Fibroblast of villous mesenchyme (primary cell): Measurements from ENCODE around the gene PARD6G. TPM values are rescaled to one million over a fixed set of nuclear protein-coding genes. Genes with fewer than 3 reads are reported as not detected.

Experiments
- DNase-seq: peaks from one replicate; pipeline ENCODE4 v3.0.0-alpha.2; 2010; ENCODE audit warnings: low read depth
- H3K4me3 ChIP-seq: 2 replicates; pipeline ENCODE4 v1.5.1; 2011; ENCODE audit warnings: low read depth, mild to moderate bottlenecking, low read length
- total RNA-seq: library from RNA; depleted of rRNA; stranded (reverse); fragments of >200 nt; gene quantifications from 2 replicates; pipeline ENCODE4 v1.2.3, GENCODE V29; 2012
- TF ChIP-seq, protein P1 (sequence below): IDR thresholded peaks from 2 replicates; pipeline ENCODE4 v1.5.1; 2012; ENCODE audit warnings: low read depth, mild to moderate bottlenecking, low read length; ENCODE audit not compliant: insufficient read depth

The PARD6G gene
- total RNA-seq, 1 donor = 1.7 TPM

DNA sequence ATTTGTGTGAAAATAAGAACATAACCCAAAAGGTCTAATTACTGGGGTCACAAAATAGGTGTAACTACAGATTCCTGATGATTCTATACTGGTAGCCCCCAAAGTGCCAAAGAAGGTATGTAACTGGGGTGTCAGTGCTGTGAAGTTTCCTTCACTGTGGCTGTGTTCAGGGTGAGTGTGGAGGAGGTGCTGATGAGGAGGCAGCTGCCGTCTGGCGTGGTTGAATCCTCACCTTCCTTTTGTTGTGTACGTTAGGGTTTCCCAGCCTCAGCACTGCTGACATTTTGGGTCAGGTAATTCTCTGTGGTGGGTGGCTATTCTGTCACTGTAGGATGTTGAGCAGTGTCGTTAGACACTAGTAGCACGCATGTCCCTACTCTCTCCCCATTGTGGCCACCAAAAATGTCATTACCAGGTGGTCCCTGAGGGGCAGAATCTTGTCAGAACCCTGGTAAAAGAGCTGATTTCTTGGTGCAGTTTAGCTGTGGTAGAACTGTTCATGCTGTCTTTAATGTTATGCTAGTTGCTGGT is 106.8 kb downstream of the PARD6G start:
- TF ChIP-seq, protein P1, sequence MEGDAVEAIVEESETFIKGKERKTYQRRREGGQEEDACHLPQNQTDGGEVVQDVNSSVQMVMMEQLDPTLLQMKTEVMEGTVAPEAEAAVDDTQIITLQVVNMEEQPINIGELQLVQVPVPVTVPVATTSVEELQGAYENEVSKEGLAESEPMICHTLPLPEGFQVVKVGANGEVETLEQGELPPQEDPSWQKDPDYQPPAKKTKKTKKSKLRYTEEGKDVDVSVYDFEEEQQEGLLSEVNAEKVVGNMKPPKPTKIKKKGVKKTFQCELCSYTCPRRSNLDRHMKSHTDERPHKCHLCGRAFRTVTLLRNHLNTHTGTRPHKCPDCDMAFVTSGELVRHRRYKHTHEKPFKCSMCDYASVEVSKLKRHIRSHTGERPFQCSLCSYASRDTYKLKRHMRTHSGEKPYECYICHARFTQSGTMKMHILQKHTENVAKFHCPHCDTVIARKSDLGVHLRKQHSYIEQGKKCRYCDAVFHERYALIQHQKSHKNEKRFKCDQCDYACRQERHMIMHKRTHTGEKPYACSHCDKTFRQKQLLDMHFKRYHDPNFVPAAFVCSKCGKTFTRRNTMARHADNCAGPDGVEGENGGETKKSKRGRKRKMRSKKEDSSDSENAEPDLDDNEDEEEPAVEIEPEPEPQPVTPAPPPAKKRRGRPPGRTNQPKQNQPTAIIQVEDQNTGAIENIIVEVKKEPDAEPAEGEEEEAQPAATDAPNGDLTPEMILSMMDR = no peak

DNA sequence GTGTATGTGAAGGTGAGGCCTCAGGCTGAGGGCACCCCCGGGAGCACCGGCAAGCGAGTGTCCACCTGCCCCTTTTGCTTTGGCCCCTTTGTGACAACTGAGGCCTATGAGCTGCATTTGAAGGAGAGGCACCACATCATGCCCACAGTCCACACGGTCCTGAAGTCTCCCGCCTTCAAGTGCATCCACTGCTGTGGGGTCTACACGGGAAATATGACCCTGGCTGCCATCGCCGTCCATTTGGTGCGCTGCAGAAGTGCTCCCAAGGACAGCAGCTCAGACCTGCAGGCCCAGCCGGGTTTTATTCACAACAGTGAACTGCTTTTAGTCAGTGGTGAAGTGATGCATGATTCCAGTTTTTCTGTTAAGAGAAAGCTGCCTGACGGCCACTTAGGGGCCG is 109.3 kb downstream of the PARD6G start:
- TF ChIP-seq, protein P1 = no peak
- H3K4me3 ChIP-seq = no peak overlapping the region
- no peak for DNase-seq

More for the DNA sequence above, 106.8 kb downstream of the PARD6G start:
- no peak for DNase-seq
- H3K4me3 ChIP-seq = no peak overlapping the region

DNA sequence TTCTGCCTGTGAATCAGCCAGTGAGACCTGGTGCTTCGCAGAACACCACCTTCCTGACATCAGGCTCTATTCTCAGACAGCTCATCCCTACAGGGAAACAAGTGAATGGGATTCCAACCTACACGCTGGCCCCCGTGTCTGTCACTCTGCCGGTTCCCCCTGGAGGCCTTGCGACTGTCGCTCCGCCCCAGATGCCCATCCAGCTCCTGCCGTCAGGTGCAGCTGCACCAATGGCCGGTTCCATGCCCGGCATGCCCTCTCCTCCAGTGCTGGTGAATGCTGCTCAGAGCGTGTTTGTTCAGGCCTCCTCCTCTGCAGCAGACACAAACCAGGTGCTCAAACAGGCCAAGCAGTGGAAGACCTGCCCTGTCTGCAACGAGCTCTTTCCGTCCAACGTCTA is 110.2 kb downstream of the PARD6G start:
- H3K4me3 ChIP-seq = no peak overlapping the region
- TF ChIP-seq, protein P1 = no peak
- DNase-seq = no peak

DNA sequence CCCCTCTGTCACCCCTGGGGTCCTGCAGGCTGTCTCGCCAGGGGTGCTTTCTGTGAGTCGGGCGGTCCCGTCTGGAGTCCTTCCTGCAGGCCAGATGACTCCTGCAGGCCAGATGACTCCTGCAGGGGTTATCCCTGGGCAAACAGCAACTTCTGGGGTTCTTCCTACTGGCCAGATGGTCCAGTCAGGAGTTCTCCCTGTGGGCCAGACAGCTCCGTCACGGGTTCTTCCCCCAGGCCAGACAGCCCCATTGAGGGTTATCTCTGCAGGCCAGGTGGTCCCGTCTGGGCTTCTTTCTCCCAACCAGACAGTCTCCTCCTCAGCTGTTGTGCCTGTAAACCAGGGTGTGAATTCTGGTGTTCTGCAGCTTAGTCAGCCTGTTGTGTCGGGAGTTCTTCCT is 110.6 kb downstream of the PARD6G start:
- TF ChIP-seq, protein P1 = no peak
- H3K4me3 ChIP-seq = no peak overlapping the region
- no peak for DNase-seq

DNA sequence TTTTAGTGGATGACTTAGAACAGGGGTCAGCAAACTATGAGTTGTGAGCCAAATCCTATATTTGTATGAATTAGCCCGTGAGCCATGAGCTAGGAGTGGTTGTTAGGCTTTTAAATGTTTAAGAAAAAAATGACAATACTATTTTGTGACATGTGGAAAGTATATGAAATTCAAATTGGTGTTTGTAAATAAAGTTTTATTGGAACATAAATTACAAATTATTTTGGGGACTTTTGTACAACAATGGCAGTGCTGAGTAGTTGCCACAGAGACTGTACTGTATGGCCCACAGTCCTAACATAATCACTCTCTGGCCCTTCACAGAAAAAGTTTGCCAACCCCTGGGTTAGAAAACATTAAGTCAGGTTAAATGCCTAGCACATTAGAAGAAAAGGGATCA is 112.2 kb downstream of the PARD6G start:
- H3K4me3 ChIP-seq = no peak overlapping the region
- TF ChIP-seq, protein P1 = no peak
- no peak for DNase-seq

DNA sequence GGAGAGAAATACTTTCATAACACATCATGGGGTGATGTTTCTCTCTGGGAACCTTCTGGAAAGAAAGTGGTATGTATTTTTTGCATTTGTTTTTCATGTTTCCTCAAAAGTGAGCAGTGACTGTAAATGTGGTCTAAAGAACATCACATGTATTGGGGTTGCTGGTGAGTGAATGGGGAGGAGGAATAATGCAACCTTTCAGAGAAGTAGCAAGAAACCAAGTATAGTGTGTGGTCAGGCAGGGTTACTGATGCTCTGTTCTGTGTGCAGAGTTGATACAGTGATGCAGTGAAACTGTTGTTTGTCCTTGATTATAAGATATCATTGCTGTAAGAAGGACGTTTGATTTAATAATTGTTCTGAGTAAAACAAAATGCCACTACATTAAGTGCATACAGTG is 114.2 kb downstream of the PARD6G start:
- TF ChIP-seq, protein P1 = no peak
- DNase-seq = no peak
- no peak overlapping the region for H3K4me3 ChIP-seq

DNA sequence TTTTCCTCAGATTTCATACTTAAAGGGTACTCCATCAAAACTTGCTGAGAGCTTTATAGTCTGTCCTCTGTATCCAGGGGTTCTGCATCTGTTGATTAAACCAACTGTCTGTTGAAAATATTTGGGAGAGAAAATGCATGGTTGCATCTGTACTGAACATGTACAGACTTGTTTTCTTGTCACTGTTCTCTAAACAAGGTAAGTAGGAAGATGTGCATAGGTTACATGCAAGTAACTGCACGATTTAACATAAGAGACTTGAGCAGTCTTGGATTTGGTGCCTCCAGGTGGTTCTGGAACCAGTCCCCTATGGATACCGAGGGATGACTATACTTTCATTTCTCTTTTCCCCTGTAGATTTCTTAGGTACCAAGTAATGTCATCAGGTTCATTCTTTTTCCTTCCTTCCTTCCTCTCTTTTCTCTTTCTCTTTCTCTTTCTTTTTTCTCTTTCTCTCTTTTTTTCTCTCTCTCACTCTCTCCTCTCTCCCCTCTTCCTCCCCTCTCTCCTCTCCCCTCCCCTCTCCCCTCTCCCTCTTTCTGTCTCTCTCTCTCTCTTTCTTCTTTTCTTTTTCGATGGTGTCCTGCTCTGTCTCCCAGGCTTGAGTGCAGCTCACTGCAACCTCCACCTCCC is 115.0 kb downstream of the PARD6G start:
- TF ChIP-seq, protein P1 = no peak
- no peak for DNase-seq
- no peak overlapping the region for H3K4me3 ChIP-seq
